PC-9 (cell line): Measurements from ENCODE around the gene PTTG1IP. TPM values are rescaled to one million over a fixed set of nuclear protein-coding genes. Genes with fewer than 3 reads are reported as not detected.
A peak's percentile ranks its signal among the peaks of the same experiment; 100 is the strongest.

ENCODE experiments used
- BruUV-seq: library from RNA; stranded (reverse); fragments of 400-500 nt; replicated peaks from 2 replicates; lab custom pipeline; 2021; lab: Mats Ljungman, UMichigan
- CTCF ChIA-PET: fragments of 300-600 bp; sonication (Branson Sonifier 250); formaldehyde crosslinking; loops from one replicate; lab custom pipeline; 2022; ENCODE audit warnings: antibody characterized with exemption; lab: Charles Lee
- POLR2A ChIA-PET: fragments of 300-600 bp; sonication (Branson Sonifier 250); formaldehyde crosslinking; loops from one replicate; lab custom pipeline; 2022; ENCODE audit warnings: antibody characterized with exemption; ENCODE audit not compliant: unreplicated experiment; lab: Charles Lee
- DNase-seq, 2 experiments: peaks; one replicate each; pipeline versions ENCODE4 v3.0.0 to v3.0.0-alpha.2; 2015 to 2022; ENCODE audit warnings: mixed read lengths in 1 of 2
- H2AFZ ChIP-seq: fragments of 200-600 bp; sonication (generic); 2 replicates; pipeline ENCODE4 v1.8.1; 2017; ENCODE audit warnings: antibody characterized with exemption
- H3F3A ChIP-seq: fragments of 200-600 bp; sonication (generic); 2 replicates; pipeline ENCODE4 v1.8.1; 2017; ENCODE audit warnings: antibody characterized with exemption, mild to moderate bottlenecking, low read depth; ENCODE audit not compliant: insufficient read depth
- H3K27ac ChIP-seq: fragments of 200-600 bp; sonication (generic); 2 replicates; pipeline ENCODE4 v1.6.1; 2016; ENCODE audit warnings: mixed run types
- H3K27me3 ChIP-seq: fragments of 200-600 bp; sonication (generic); 2 replicates; pipeline ENCODE4 v1.6.1; 2016; ENCODE audit warnings: low read depth, mixed run types; ENCODE audit not compliant: insufficient read depth
- H3K36me3 ChIP-seq: fragments of 200-600 bp; sonication (generic); 2 replicates; pipeline ENCODE4 v1.6.1; 2016; ENCODE audit warnings: low read depth, mixed run types
- H3K4me1 ChIP-seq: fragments of 200-600 bp; sonication (generic); replicated peaks from 2 replicates; pipeline ENCODE4 v1.6.1; 2016; ENCODE audit warnings: mixed run types; ENCODE audit not compliant: insufficient read depth
- H3K4me2 ChIP-seq: fragments of 200-600 bp; sonication (generic); 2 replicates; pipeline ENCODE4 v1.6.1; 2017; ENCODE audit warnings: mixed run types
- H3K4me3 ChIP-seq: fragments of 200-600 bp; sonication (generic); 2 replicates; pipeline ENCODE4 v1.6.1; 2016; ENCODE audit warnings: mixed run types
- H3K79me2 ChIP-seq: fragments of 200-600 bp; sonication (generic); 2 replicates; pipeline ENCODE4 v1.6.1; 2017; ENCODE audit warnings: low read depth, mixed run types
- H3K9me2 ChIP-seq: fragments of 200-600 bp; sonication (generic); 2 replicates; pipeline ENCODE4 v1.8.1; 2017; ENCODE audit warnings: mild to moderate bottlenecking; ENCODE audit not compliant: insufficient read depth
- H3K9me3 ChIP-seq: fragments of 200-600 bp; sonication (generic); 2 replicates; pipeline ENCODE4 v1.8.1; 2016; ENCODE audit warnings: low read depth; ENCODE audit not compliant: insufficient read depth
- H4K20me1 ChIP-seq: fragments of 200-600 bp; sonication (generic); 2 replicates; pipeline ENCODE4 v1.8.1; 2017; ENCODE audit not compliant: insufficient read depth
- EZH2 ChIP-seq: fragments of 200-600 bp; sonication (generic); IDR thresholded peaks from 2 replicates; pipeline ENCODE4 v1.8.0; 2017; ENCODE audit warnings: antibody characterized with exemption, low read depth
- intact Hi-C: fragments of 100-400 bp; cut with micrococcal nuclease; formaldehyde crosslinking; loops from one replicate; pipeline ENCODE4 v1.10.0; 2022; ENCODE audit not compliant: unreplicated experiment
- total RNA-seq: library from RNA; stranded (reverse); gene quantifications from 2 replicates; pipeline ENCODE4 v1.2.3, GENCODE V29; 2021
- TF ChIP-seq, protein P1 (sequence below): fragments of 200-600 bp; sonication (generic); conservative IDR thresholded peaks from 2 replicates; pipeline ENCODE4 v1.6.1; 2017; ENCODE audit warnings: mixed run types, antibody characterized with exemption, mild to moderate bottlenecking, moderate library complexity

The PTTG1IP gene
- total RNA-seq, 1 experiment from 2014 or later, result 174 TPM

DNA sequence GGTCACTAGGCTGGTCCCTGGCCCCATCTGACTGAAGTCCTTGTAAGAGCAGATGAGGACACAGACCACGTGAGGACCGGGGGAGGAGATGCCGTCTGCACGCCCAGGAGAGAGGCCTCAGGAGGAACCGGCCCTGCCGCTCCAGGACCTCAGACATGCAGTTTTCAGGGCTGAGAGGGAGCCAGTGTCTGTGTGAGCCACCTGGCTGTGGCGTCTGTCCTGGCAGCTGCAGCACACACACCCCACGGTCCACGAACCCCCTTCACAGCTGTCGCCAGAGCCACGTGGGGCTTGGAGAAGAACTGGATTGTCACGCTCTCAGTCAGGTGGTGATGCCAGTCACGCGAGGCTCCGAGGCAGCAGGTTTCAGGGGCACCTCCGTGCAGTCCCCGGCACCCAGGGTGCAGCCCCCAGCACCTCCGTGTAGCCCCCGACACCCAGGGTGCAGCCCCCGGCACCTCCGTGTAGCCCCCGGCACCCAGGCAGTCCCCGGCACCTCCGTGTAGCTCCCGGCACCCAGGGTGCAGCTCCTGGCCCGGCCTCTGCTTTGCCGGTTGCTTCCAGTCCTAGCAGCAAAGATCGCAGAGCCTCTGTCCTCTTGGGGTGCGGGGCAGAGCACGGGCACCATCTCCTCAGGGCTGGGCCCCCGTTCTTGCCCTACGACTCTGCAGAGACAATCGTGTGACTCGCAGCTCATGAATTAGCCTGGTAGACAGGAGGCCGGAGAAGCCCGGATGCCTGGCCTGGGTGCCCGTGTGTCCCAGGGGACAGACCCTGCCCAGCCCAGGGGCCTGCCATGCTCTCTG is 36.6 kb downstream of the PTTG1IP start:
- no peaks in the 10 kb centered on the region; the same call in 1 of the 2 replicates for H4K20me1 ChIP-seq
- no peaks in the 10 kb centered on the region for H3K9me3 ChIP-seq
- ChIA-PET CTCF (interaction anchor here (0.5 to 0.6 kb wide), 2 partner anchors 439 to 468 kb away, joined by 3 to 12 read pairs; no protein-coding TSS in a partner anchor), POLR2A (no interaction called here)
- no peaks in the 10 kb centered on the region for H3F3A ChIP-seq
- 0 out of 2 replicates have a peak overlapping the region, but pooled peaks have one; percentile 13 for H3K4me2 ChIP-seq
- no peaks in the 10 kb centered on the region for H3K27me3 ChIP-seq
- TF ChIP-seq EZH2, result no peak
- TF ChIP-seq, protein P1, sequence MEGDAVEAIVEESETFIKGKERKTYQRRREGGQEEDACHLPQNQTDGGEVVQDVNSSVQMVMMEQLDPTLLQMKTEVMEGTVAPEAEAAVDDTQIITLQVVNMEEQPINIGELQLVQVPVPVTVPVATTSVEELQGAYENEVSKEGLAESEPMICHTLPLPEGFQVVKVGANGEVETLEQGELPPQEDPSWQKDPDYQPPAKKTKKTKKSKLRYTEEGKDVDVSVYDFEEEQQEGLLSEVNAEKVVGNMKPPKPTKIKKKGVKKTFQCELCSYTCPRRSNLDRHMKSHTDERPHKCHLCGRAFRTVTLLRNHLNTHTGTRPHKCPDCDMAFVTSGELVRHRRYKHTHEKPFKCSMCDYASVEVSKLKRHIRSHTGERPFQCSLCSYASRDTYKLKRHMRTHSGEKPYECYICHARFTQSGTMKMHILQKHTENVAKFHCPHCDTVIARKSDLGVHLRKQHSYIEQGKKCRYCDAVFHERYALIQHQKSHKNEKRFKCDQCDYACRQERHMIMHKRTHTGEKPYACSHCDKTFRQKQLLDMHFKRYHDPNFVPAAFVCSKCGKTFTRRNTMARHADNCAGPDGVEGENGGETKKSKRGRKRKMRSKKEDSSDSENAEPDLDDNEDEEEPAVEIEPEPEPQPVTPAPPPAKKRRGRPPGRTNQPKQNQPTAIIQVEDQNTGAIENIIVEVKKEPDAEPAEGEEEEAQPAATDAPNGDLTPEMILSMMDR, result no peak
- no peak overlapping the region for H3K4me3 ChIP-seq
- no peaks in the 10 kb centered on the region for H3K9me2 ChIP-seq
- BruUV-seq, result no TSS peak
- H3K36me3 ChIP-seq, result no peaks in the 10 kb centered on the region
- DNase-seq, result peak; percentile 49 to 63
- H2AFZ ChIP-seq, result no peak overlapping the region
- no peak overlapping the region for H3K27ac ChIP-seq
- no peaks in the 10 kb centered on the region; the same call in 1 of the 2 replicates for H3K4me1 ChIP-seq
- no peaks in the 10 kb centered on the region for H3K79me2 ChIP-seq
- intact Hi-C loops, result no loop called here

DNA sequence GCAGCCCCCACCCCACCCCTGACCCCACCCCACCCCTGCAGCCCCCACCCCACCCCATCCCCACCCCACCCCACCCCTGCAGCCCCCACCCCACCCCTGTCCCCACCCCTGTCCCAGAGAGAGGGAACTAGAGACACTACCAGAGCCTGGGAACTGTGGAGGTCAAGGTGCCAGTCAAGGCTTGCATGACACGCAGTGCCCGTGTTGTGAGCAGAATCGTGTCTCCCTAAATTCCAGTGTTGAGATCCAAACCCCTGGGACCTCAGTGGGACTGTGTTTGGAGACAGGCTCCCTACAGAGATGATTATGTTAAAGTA is 37.2 kb downstream of the PTTG1IP start:
- Histone ChIP-seq H3K79me2 (no peaks in the 10 kb centered on the region), H3K4me2 (0 out of 2 replicates have a peak overlapping the region, but pooled peaks have one; percentile 13), H3K9me3 (no peaks in the 10 kb centered on the region), H3K36me3 (no peaks in the 10 kb centered on the region), H3K9me2 (no peaks in the 10 kb centered on the region), H3K27me3 (no peaks in the 10 kb centered on the region), H3F3A (no peaks in the 10 kb centered on the region), H3K4me1 (no peaks in the 10 kb centered on the region; the same call in 1 of the 2 replicates), H2AFZ (no peak overlapping the region), H3K27ac (no peak overlapping the region), H4K20me1 (no peaks in the 10 kb centered on the region; the same call in 1 of the 2 replicates), H3K4me3 (no peak overlapping the region)
- TF ChIP-seq EZH2, result no peak
- TF ChIP-seq, protein P1, result no peak
- CTCF ChIA-PET, result interaction anchor here (0.5 kb wide), 1 partner anchor 467 kb away, joined by 12 read pairs; no protein-coding TSS in a partner anchor
- no TSS peak for BruUV-seq
- intact Hi-C loops, result no loop called here
- POLR2A ChIA-PET, result no interaction called here
- DNase-seq, result no peak

DNA sequence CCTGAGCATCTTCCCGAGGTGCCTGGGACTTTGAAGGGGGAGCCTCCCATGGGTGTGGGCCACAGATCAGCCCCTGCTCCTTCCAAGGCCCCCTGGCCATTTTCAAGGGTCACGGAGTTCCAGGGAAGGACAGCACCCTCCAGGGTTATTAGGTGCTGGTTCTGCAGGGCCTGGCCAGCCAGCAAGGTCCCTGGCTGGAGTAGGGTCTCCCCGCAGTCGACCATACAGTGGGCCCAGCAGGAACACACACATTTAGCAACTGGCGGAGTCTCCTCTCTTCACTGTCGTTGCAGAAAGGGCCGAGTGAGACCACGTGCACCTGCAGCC is 37.9 kb downstream of the PTTG1IP start:
- H4K20me1 ChIP-seq, result no peaks in the 10 kb centered on the region; the same call in 1 of the 2 replicates
- no peaks in the 10 kb centered on the region for H3K9me2 ChIP-seq
- ChIA-PET POLR2A (no interaction called here), CTCF (no interaction called here)
- no peak overlapping the region for H2AFZ ChIP-seq
- intact Hi-C loops, result no loop called here
- H3K4me3 ChIP-seq, result no peak overlapping the region
- no peaks in the 10 kb centered on the region for H3K36me3 ChIP-seq
- no peaks in the 10 kb centered on the region for H3K9me3 ChIP-seq
- DNase-seq, result no peak
- no peak for TF ChIP-seq EZH2
- TF ChIP-seq, protein P1, result no peak
- no peaks in the 10 kb centered on the region for H3K27me3 ChIP-seq
- H3K27ac ChIP-seq, result no peak overlapping the region
- H3F3A ChIP-seq, result no peaks in the 10 kb centered on the region
- no peak overlapping the region for H3K4me2 ChIP-seq
- no TSS peak for BruUV-seq
- no peaks in the 10 kb centered on the region; the same call in 1 of the 2 replicates for H3K4me1 ChIP-seq
- H3K79me2 ChIP-seq, result no peaks in the 10 kb centered on the region
